A549 (cell line): Measurements from ENCODE around the gene TFPI2. TPM values are rescaled to one million over a fixed set of nuclear protein-coding genes. Genes with fewer than 3 reads are reported as not detected.
"Not testable (repeated sequence)": the region's sequence is repeated elsewhere in the genome, so short reads cannot be mapped to it uniquely, and the experiment has no call there.

ENCODE experiments used
- ATAC-seq, 2 experiments: fragments of 200-7000 bp in 1 of 2; fragments of >200 bp in 1 of 2; cut with Nextera tagmentation in 1 of 2; cut with Tn5 transposase in 1 of 2; 3 replicates each; pipeline versions ENCODE4 v1.8.0 to v1.9.1; 2018 to 2020; ENCODE audit warnings: mild to moderate bottlenecking in 1 of 2, moderate library complexity in 1 of 2
- CTCF ChIA-PET: fragments of 300-600 bp; sonication (Branson Sonifier 250); formaldehyde crosslinking; extraction: SDS; loops from one replicate; lab custom pipeline; 2021; ENCODE audit warnings: antibody characterized with exemption, inconsistent platforms; lab: Yijun Ruan, JAX
- POLR2A ChIA-PET: fragments of 350-600 bp; formaldehyde crosslinking; extraction: SDS; loops from one replicate; lab custom pipeline; 2021; ENCODE audit warnings: antibody characterized with exemption, inconsistent platforms; lab: Yijun Ruan, JAX
- DNase-seq, 2 experiments: peaks; one replicate each; pipeline versions ENCODE4 v3.0.0 to v3.0.0-alpha.2; 2011 to 2016; ENCODE audit warnings: low read depth in 1 of 2, low spot score in 1 of 2
- FAIRE-seq: peaks from 2 replicates; lab custom pipeline; 2011; peaks lifted over from hg19 to GRCh38; lab: Jason Lieb, UNC
- H3K27ac ChIP-seq, 2 experiments: fragments of >200 bp; sonication (Bioruptor Twin); formaldehyde crosslinking; 3 replicates each; pipeline ENCODE4 v1.5.1; 2016 to 2017
- H3K4me1 ChIP-seq: fragments of >200 bp; sonication (Bioruptor Twin); formaldehyde crosslinking; 3 replicates; pipeline ENCODE4 v1.6.1; 2016
- H3K4me2 ChIP-seq: fragments of >200 bp; sonication (Bioruptor Twin); formaldehyde crosslinking; 3 replicates; pipeline ENCODE4 v1.6.1; 2016
- H3K4me3 ChIP-seq: fragments of >200 bp; sonication (Bioruptor Twin); formaldehyde crosslinking; 3 replicates; pipeline ENCODE4 v1.5.1; 2016
- H3K9me3 ChIP-seq: fragments of >200 bp; sonication (Bioruptor Twin); formaldehyde crosslinking; 3 replicates; pipeline ENCODE4 v1.6.1; 2016
- ATOH8 ChIP-seq: fragments of 250-450 bp; sonication (Bioruptor Pico); IDR thresholded peaks from 2 replicates; pipeline ENCODE4 v1.5.0; 2020; ENCODE audit warnings: low read depth, mild to moderate bottlenecking, moderate library complexity
- BCL3 ChIP-seq: fragments of >200 bp; sonication (Bioruptor Twin); formaldehyde crosslinking; IDR thresholded peaks from 3 replicates; pipeline ENCODE4 v1.6.1; 2016
- CBX8 ChIP-seq: fragments of 200-600 bp; sonication (generic); IDR thresholded peaks from 2 replicates; pipeline ENCODE4 v1.6.1; 2016
- CEBPB ChIP-seq, 2 experiments: fragments of >200 bp in 1 of 2; sonication (Bioruptor Twin) in 1 of 2; formaldehyde crosslinking in 1 of 2; IDR thresholded peaks; 2 replicates each; pipeline ENCODE4 v1.6.1; 2012 to 2016
- CHD4 ChIP-seq: fragments of 200-600 bp; sonication (generic); IDR thresholded peaks from 2 replicates; pipeline ENCODE4 v1.6.1; 2016; ENCODE audit warnings: antibody characterized with exemption, mild to moderate bottlenecking, borderline replicate concordance
- E2F6 ChIP-seq: IDR thresholded peaks from 2 replicates; pipeline ENCODE4 v1.6.1; 2012; ENCODE audit warnings: low read depth, borderline replicate concordance
- ELK1 ChIP-seq: fragments of 150-350 bp; IDR thresholded peaks from 2 replicates; pipeline ENCODE4 v1.6.1; 2014; ENCODE audit warnings: low read depth, mild to moderate bottlenecking, low read length
- EP300 ChIP-seq, 2 experiments: fragments of >200 bp; sonication (Bioruptor Twin); formaldehyde crosslinking; IDR thresholded peaks; 2 replicates in 1 of 2; 3 replicates in 1 of 2; pipeline ENCODE4 v1.6.1; 2016 to 2017
- FOSB ChIP-seq: fragments of 250-450 bp; sonication (Bioruptor Pico); IDR thresholded peaks from 2 replicates; pipeline ENCODE4 v1.5.0; 2020; ENCODE audit warnings: mild to moderate bottlenecking, moderate library complexity
- FOSL2 ChIP-seq, 2 experiments: fragments of 450-650 bp in 1 of 2; fragments of >200 bp in 1 of 2; sonication (Bioruptor Twin) in 1 of 2; formaldehyde crosslinking; IDR thresholded peaks; 2 replicates each; pipeline versions ENCODE4 v1.5.0 to v1.6.1; 2016 to 2020; ENCODE audit warnings: mild to moderate bottlenecking in 1 of 2, moderate library complexity in 1 of 2
- FOXS1 ChIP-seq: fragments of 250-450 bp; sonication (Bioruptor Pico); IDR thresholded peaks from 2 replicates; pipeline ENCODE4 v1.5.0; 2020; ENCODE audit warnings: mild to moderate bottlenecking, moderate library complexity
- HES2 ChIP-seq: fragments of >200 bp; sonication (Bioruptor Twin); formaldehyde crosslinking; IDR thresholded peaks from 2 replicates; pipeline ENCODE4 v1.6.1; 2016
- HOXA7 ChIP-seq: fragments of 250-450 bp; sonication (Bioruptor Pico); IDR thresholded peaks from 2 replicates; pipeline ENCODE4 v1.5.0; 2020; ENCODE audit warnings: mild to moderate bottlenecking, moderate library complexity
- HOXB13 ChIP-seq: fragments of 250-450 bp; sonication (Bioruptor Pico); IDR thresholded peaks from 2 replicates; pipeline ENCODE4 v1.5.0; 2020; ENCODE audit warnings: low read depth, mild to moderate bottlenecking, moderate library complexity
- HOXB5 ChIP-seq: fragments of 250-450 bp; sonication (Bioruptor Pico); IDR thresholded peaks from 2 replicates; pipeline ENCODE4 v1.5.0; 2020; ENCODE audit warnings: mild to moderate bottlenecking, moderate library complexity
- KDM1A ChIP-seq: fragments of 200-600 bp; sonication (generic); IDR thresholded peaks from 2 replicates; pipeline ENCODE4 v1.6.1; 2016; ENCODE audit warnings: low read depth, mild to moderate bottlenecking
- MAFK ChIP-seq: fragments of 450-650 bp; IDR thresholded peaks from 2 replicates; pipeline ENCODE4 v1.6.1; 2014; ENCODE audit not compliant: partially characterized antibody
- MAX ChIP-seq: IDR thresholded peaks from 2 replicates; pipeline ENCODE4 v1.6.1; 2012
- NFE2L2 ChIP-seq: fragments of 150-350 bp; conservative IDR thresholded peaks from 2 replicates; pipeline ENCODE4 v1.6.1; 2014; ENCODE audit warnings: low read length
- NPAS2 ChIP-seq: fragments of 250-450 bp; sonication (Bioruptor Pico); IDR thresholded peaks from 2 replicates; pipeline ENCODE4 v1.8.0; 2022; ENCODE audit warnings: mild to moderate bottlenecking, moderate library complexity, borderline replicate concordance
- PHF8 ChIP-seq: fragments of 200-600 bp; sonication (generic); IDR thresholded peaks from 2 replicates; pipeline ENCODE4 v1.6.1; 2016; ENCODE audit warnings: low read depth, mild to moderate bottlenecking, antibody characterized with exemption, moderate library complexity, borderline replicate concordance
- RFX5 ChIP-seq: fragments of 450-650 bp; IDR thresholded peaks from 2 replicates; pipeline ENCODE4 v1.7.1; 2014; ENCODE audit warnings: antibody characterized with exemption, mild to moderate bottlenecking, moderate library complexity
- RNF2 ChIP-seq: fragments of 200-600 bp; sonication (generic); IDR thresholded peaks from 2 replicates; pipeline ENCODE4 v1.6.1; 2016; ENCODE audit warnings: low read depth, mild to moderate bottlenecking, antibody characterized with exemption, moderate library complexity, borderline replicate concordance
- SMC3 ChIP-seq: fragments of >200 bp; sonication (Bioruptor Twin); formaldehyde crosslinking; IDR thresholded peaks from 3 replicates; pipeline ENCODE4 v1.6.1; 2018; ENCODE audit warnings: inconsistent platforms
- TFCP2L1 ChIP-seq: fragments of 250-450 bp; sonication (Bioruptor Pico); IDR thresholded peaks from 2 replicates; pipeline ENCODE4 v1.5.0; 2021; ENCODE audit warnings: mild to moderate bottlenecking
- ZNF302 ChIP-seq: fragments of 250-450 bp; sonication (Bioruptor Pico); IDR thresholded peaks from 2 replicates; pipeline ENCODE4 v1.9.0; 2021; ENCODE audit warnings: inconsistent platforms, mild to moderate bottlenecking, moderate library complexity
- WGBS: methylation state at CpG from one replicate; pipeline ENCODE4 v1.1.6; 2017; ENCODE audit errors: missing lambda C conversion rate; 5-methylcytosine and 5-hydroxymethylcytosine counted together
- polyA plus RNA-seq, 4 experiments: library from polyadenylated mRNA; depleted of rRNA in 3 of 4; stranded (reverse); fragments of >200 nt; fragmentation: RNase III in 1 of 4; extraction: RNeasy Plus Mini Kit Qiagen cat#74134 plus additional on column Dnase treatment in 1 of 4; gene quantifications; 2 replicates in 3 of 4; 3 replicates in 1 of 4; pipeline ENCODE4 v1.2.3, GENCODE V29; 2011 to 2017

TFPI2 gene
- polyA plus RNA-seq, 2 of the 4 experiments (the other 2 are of a cell fraction): 156 to 172 TPM

GRCh38 chr7:93911661-93912060 is 21.1 kb upstream of the TFPI2 start:
- POLR2A ChIA-PET: interaction anchor here (1.4 to 2.4 kb wide), 2 partner anchors 9 to 12 kb away, joined by 4 to 23 read pairs; partner anchors contain the start of gene GNG11
- H3K4me3 ChIP-seq; H3K9me3 ChIP-seq; CTCF ChIA-PET; DNase-seq; TF ChIP-seq FOSL2 (IDR thresholded peaks at IDR 0.05): not testable (repeated sequence)
- H3K4me2 ChIP-seq: peak overlapping the region; percentile 64
- peak; percentile 70 for TF ChIP-seq FOSL2 (CRISPR knock-in tag; IDR thresholded peaks at IDR 0.05)
- peak overlapping the region; percentile 56 to 81 for H3K27ac ChIP-seq
- FAIRE-seq (peak; percentile 97), ATAC-seq (peak in 1 of 2 experiments; percentile 30; a peak in 3 of 6 replicates)
- peaks cover 88% of the 10 kb centered on the region for H3K4me1 ChIP-seq

GRCh38 chr7:93911242-93911641 is 20.7 kb upstream of the TFPI2 start:
- ChIA-PET CTCF (interaction anchor here (1.3 to 1.4 kb wide), 2 partner anchors 9 to 15 kb away, joined by 3 read pairs; no protein-coding TSS in a partner anchor), POLR2A (interaction anchor here (0.6 to 3.9 kb wide), 4 partner anchors 10 to 20 kb away, joined by 3 to 29 read pairs (median 14); partner anchors contain the start of genes GNG11 and TFPI2)
- not testable (repeated sequence) for H3K9me3 ChIP-seq, H3K4me3 ChIP-seq, DNase-seq
- Histone ChIP-seq H3K4me1 (peaks cover 85% of the 10 kb centered on the region), H3K27ac (peak overlapping the region; percentile 56 to 81), H3K4me2 (peak overlapping the region; percentile 64)
- FAIRE-seq (peak; percentile 86), ATAC-seq (peak in 1 of 2 experiments; percentile 28; a peak in 2 of 6 replicates)
- 63% methylated on average over 2 of the region's 3 CpGs for WGBS

- WGBS: under 1% methylated on average over 3 of the region's 3 CpGs
- peak; percentile 98 for FAIRE-seq
- no peak for TF ChIP-seq HES2
- no peak for TF ChIP-seq RFX5
- TF ChIP-seq CEBPB (IDR thresholded peaks at IDR 0.05): peak; percentile 66 to 72
- TF ChIP-seq FOSB (CRISPR knock-in tag): no peak
- no peak for TF ChIP-seq SMC3
- peak; percentile 83 to 89; a peak in 4 of 5 replicates for TF ChIP-seq EP300 (IDR thresholded peaks at IDR 0.05)
- no peak for TF ChIP-seq NFE2L2
- TF ChIP-seq RNF2: no peak
- no peak for TF ChIP-seq MAFK
- no peak for TF ChIP-seq NPAS2 (CRISPR knock-in tag)
- no peak for TF ChIP-seq MAX
- TF ChIP-seq FOXS1 (CRISPR knock-in tag): no peak
- TF ChIP-seq E2F6: no peak
- no peak for TF ChIP-seq PHF8
- no peak for TF ChIP-seq ELK1
- no peak for TF ChIP-seq ZNF302 (CRISPR knock-in tag)
- no peak for TF ChIP-seq KDM1A
- TF ChIP-seq BCL3: peak; percentile 77; the same call in 2 of the 3 replicates
- TF ChIP-seq TFCP2L1: no peak
- TF ChIP-seq ATOH8 (CRISPR knock-in tag): no peak
- TF ChIP-seq CBX8: no peak
- TF ChIP-seq HOXB13: no peak
- TF ChIP-seq HOXA7 (CRISPR knock-in tag): no peak
- TF ChIP-seq CHD4: no peak
- no peak for TF ChIP-seq HOXB5 (CRISPR knock-in tag)
- TF ChIP-seq FOSL2 (IDR thresholded peaks at IDR 0.05): peak; percentile 92
- TF ChIP-seq FOSL2 (CRISPR knock-in tag; IDR thresholded peaks at IDR 0.05): peak; percentile 66
These were observed 19.8 kb upstream of the TFPI2 start for GRCh38 chr7:93910076-93910994.

More at GRCh38 chr7:93910076-93910994, 19.8 kb upstream of the TFPI2 start:
- Histone ChIP-seq H3K4me3 (no peak overlapping the region), H3K27ac (peak overlapping the region; percentile 67 to 88), H3K9me3 (no peaks in the 10 kb centered on the region), H3K4me2 (peak overlapping the region; percentile 64), H3K4me1 (peaks cover 76% of the 10 kb centered on the region)
- ATAC-seq (peak; percentile 61 to 63), DNase-seq (peak in 1 of 2 experiments; percentile 79)
- CTCF ChIA-PET: interaction anchor here (0.6 to 1.5 kb wide), 4 partner anchors 10 to 46 kb away, joined by 3 to 8 read pairs (median 3); partner anchors contain the start of gene GNG11
- POLR2A ChIA-PET: interaction anchor here (0.6 to 3.9 kb wide), 4 partner anchors 11 to 20 kb away, joined by 3 to 29 read pairs (median 14); partner anchors contain the start of genes GNG11 and TFPI2
